PFSK-1 (cell line): ENCODE measurements around the gene RPS6KA2.
A peak's percentile ranks its signal among the peaks of the same experiment; 100 is the strongest.

ENCODE experiments used
- FOXP2 ChIP-seq: optimal IDR thresholded peaks from 2 replicates; pipeline ENCODE3; 2011; ENCODE audit warnings: borderline replicate concordance, control low read depth, inconsistent platforms; ENCODE audit not compliant: insufficient read depth; ENCODE audit errors: extremely low read length, extremely low read depth
- POLR2AphosphoS5 ChIP-seq: IDR thresholded peaks from 2 replicates; pipeline ENCODE4 v1.6.1; 2012; ENCODE audit warnings: low read depth, mild to moderate bottlenecking, control low read depth, low read length, moderate library complexity
- SIN3A ChIP-seq: IDR thresholded peaks from 2 replicates; pipeline ENCODE4 v1.6.1; 2012; ENCODE audit warnings: mild to moderate bottlenecking, low read length, moderate library complexity, borderline replicate concordance; ENCODE audit not compliant: insufficient read depth
- TAF1 ChIP-seq: IDR thresholded peaks from 2 replicates; pipeline ENCODE4 v1.6.1; 2012; ENCODE audit warnings: low read length, control low read depth, borderline replicate concordance; ENCODE audit not compliant: insufficient read depth
- TF ChIP-seq, protein P1 (sequence below), 2 experiments: IDR thresholded peaks; 2 replicates each; pipeline versions ENCODE4 v1.6.1 to v1.8.0; 2011 to 2012; ENCODE audit warnings: low read depth in 2 of 2, low read length in 2 of 2, control low read depth in 1 of 2, inconsistent platforms in 1 of 2, mild to moderate bottlenecking in 1 of 2, moderate library complexity in 1 of 2; ENCODE audit not compliant: insufficient read depth in 1 of 2

RPS6KA2 gene

GRCh38 chr6:166502453-166502852 is 124.6 kb downstream of the RPS6KA2 start:
- TF ChIP-seq TAF1 (no peak), SIN3A (no peak), FOXP2 (peak; percentile 37), POLR2AphosphoS5 (no peak)
- TF ChIP-seq, protein P1, sequence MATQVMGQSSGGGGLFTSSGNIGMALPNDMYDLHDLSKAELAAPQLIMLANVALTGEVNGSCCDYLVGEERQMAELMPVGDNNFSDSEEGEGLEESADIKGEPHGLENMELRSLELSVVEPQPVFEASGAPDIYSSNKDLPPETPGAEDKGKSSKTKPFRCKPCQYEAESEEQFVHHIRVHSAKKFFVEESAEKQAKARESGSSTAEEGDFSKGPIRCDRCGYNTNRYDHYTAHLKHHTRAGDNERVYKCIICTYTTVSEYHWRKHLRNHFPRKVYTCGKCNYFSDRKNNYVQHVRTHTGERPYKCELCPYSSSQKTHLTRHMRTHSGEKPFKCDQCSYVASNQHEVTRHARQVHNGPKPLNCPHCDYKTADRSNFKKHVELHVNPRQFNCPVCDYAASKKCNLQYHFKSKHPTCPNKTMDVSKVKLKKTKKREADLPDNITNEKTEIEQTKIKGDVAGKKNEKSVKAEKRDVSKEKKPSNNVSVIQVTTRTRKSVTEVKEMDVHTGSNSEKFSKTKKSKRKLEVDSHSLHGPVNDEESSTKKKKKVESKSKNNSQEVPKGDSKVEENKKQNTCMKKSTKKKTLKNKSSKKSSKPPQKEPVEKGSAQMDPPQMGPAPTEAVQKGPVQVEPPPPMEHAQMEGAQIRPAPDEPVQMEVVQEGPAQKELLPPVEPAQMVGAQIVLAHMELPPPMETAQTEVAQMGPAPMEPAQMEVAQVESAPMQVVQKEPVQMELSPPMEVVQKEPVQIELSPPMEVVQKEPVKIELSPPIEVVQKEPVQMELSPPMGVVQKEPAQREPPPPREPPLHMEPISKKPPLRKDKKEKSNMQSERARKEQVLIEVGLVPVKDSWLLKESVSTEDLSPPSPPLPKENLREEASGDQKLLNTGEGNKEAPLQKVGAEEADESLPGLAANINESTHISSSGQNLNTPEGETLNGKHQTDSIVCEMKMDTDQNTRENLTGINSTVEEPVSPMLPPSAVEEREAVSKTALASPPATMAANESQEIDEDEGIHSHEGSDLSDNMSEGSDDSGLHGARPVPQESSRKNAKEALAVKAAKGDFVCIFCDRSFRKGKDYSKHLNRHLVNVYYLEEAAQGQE (IDR thresholded peaks at IDR 0.05; ENCODE audit: insufficient read depth in 1 of 2, low read depth in 2 of 2, low read length in 2 of 2), result no peak

DNA sequence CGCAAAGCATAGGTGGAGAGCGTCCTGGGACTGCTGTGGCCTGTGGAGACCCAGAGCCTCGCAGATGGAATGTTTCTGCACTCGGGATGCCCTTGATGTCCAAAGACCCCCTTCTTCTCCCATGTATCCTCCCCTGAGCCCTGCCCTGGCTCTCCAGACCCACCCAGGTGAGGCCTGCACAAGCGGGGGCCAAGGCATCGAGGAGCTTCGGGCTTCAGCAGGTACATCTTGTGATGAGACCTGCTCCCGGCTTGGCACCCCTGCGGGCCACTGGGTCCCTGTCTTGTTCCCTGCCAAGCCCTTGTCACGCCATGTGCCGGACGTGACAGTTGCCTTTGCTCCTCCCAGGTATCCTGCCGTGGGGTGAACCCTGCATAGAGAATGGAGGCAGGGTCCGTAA is 125.8 kb downstream of the RPS6KA2 start:
- TF ChIP-seq, protein P1 (IDR thresholded peaks at IDR 0.05; ENCODE audit: insufficient read depth in 1 of 2, low read depth in 2 of 2, low read length in 2 of 2), result no peak
- TF ChIP-seq FOXP2 (no peak), SIN3A (no peak), POLR2AphosphoS5 (no peak), TAF1 (no peak)

DNA sequence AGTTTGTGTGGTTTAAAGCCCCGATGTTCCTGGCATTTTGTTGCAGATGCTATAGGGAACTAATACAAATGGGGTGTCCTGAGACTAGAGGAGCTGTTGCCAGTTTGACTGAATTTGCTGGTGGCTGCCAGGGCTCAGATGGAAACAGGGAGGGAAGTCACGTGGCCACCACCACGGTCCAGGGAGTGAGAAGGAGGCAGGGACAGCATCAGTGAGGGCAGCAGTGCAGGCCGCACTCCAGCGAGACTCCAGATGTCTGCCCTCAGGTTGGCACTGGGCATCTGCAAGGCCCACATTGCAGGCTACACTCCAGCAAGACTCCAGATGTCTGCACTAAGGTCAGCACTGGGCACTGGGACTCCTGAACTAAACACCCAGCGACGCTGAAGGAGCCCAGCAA is 126.8 kb downstream of the RPS6KA2 start:
- TF ChIP-seq SIN3A, result no peak
- TF ChIP-seq, protein P1 (IDR thresholded peaks at IDR 0.05; ENCODE audit: insufficient read depth in 1 of 2, low read depth in 2 of 2, low read length in 2 of 2), result no peak
- no peak for TF ChIP-seq TAF1
- no peak for TF ChIP-seq FOXP2
- no peak for TF ChIP-seq POLR2AphosphoS5

- TF ChIP-seq, protein P1 (IDR thresholded peaks at IDR 0.05; ENCODE audit: insufficient read depth in 1 of 2, low read depth in 2 of 2, low read length in 2 of 2), result no peak
- no peak for TF ChIP-seq SIN3A
Observed at GRCh38 chr6:166499350-166500163, 127.5 kb downstream of the RPS6KA2 start.
